Anterior cingulate cortex (tissue), 58 donors: ENCODE data around the gene PPP2R2B.

Source experiments
- DNase-seq, 58 donors: peaks; one replicate each; lab custom pipeline; 2025; lab: John Stamatoyannopoulos, UW

PPP2R2B gene

DNA sequence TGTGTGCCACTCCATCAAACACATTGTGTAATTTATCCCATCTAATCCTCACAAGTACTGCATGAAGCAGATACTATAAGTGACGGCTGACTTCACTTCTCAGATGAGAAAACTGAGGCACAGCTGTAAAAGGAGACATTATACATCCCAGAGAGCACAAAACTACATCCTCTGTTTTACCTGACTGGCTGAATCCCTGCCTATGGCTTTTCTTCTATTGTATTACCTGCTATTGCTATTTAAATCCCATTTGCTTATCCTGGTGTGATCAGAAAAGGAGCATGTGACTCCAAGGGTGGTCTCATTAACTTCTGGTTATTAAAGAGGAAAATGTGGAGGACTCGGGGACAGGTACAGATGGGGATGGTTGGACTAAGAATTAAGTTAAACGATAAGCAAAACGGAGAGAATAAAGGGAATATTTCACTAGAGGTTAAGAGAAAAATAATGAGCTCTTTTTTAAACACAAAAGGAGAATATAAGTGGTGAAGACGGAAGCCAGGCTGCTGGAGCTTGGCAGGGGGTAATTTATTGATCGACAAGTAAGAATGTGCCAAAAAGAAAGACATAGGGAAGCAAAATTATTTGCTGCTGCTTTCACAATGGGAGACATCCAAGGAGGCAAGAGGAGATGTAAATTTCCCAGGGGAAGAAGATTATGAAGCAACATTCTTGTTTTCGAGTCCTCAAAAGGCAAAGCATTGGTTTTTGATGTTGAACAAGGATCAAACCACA lies 206.8 kb downstream of the PPP2R2B start:
- DNase-seq, result no peak

DNA sequence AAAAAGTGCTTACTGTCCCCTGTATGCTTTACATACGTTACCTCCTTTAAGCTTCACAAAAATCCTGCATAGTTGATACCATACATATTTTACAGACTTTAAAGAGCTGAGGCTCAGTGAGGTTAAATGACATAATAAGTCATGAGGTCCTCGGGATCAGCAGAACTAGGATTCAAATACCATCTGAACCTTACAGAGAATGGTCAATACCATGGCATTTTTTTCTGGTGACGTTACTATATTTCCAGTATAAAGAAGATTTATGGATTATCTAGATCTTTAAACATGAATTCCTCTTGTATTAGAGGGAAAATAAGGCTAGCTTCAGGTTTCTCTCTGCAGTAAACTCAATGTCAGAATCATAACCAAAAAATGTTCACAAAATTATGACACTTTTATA lies 208.9 kb downstream of the PPP2R2B start:
- DNase-seq, result no peak

DNA sequence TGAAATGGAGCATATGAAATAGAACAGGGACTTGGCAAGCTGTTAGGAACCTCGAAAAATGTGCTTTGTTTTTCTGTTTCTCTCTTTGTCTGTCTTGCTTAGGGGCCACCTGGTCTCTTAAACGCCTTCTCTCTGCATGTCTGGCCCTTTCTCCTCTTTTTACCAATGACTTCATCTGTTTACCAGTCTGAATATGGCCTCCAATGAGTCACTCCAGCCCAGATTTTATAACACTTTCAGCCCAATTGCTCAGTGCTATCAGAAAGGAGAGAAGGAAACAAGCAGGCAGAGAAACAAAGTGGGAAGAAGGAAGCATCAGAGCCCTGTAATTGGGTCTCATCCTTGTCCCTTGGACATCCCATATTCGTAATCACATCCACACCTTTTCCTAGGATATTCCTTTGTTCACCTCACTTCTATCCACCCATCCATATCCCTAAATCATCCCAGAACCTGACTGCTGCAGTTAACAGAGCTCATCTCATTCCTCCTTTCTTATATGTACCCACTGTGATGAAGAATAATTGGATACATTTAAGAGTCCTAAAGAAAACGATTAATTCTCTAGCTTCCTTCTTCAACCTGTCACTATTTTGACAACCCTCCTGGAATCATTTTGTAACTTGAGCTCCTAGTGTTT lies 210.8 kb downstream of the PPP2R2B start:
- peak in 24 of 58 donors; percentile 4 to 79 (median 18) for DNase-seq

DNA sequence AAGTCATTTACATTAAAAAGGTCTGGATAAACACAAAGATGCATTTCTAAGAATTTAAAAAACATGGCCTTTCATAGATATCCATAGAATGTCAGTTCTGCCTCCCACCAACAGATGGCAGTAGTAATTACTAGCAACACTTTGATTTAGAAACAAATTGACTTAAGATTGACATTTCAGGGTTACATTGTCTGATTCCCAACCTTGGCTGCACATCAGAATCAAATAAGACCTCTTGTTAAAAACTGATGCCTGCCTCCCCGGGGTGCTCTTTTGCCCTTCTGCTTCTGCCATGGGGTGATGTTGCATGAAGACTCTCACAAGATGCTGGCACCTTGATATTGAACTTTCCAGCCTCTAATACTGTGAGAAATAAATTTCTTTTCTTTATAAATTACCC lies 216.3 kb downstream of the PPP2R2B start:
- no peak for DNase-seq

DNA sequence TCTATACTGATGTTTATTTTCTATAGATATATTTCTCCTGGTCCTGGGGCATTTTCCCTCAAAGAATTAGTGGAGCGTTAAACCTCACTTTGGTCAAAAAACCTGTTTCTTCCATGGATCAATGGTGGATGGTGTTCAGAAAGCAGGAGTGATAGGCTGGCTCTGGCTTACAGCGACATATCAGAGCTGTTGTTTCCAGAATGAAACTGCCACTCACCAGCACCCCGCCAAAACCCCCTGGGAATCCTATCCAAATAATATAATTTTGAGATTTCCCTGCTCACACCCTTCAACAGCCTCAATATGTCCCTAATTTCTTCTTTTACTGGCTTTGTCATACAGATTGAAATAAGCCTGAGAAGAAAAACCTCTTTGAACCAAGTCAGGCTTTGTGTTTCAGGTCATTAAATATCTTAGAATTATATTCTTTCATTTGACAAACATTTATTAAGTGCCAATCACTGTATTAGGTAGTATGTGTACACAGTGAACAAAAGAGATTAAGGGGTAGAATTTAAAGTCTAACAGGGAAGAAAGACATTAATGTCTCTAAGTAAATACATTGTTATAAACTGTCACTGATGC lies 218.1 kb downstream of the PPP2R2B start:
- no peak for DNase-seq

DNA sequence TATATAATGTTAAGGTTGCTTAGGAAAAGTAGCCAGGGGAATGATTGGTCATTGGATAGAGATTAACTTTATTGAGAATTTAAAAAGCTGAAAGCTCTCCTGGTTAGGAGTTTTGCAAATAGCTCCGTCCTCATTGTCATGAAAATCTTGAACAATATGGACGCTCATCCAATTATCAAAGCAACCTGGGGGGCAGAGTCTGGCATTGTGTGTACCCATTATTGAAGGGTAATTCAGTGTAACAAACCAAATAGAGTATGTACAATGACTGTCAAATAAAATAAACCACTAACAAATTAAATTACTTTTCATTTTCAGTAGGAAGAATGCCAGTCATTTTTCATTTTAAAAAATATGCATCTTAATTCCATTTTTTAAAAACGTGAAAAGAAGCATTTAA lies 218.6 kb downstream of the PPP2R2B start:
- no peak for DNase-seq

DNA sequence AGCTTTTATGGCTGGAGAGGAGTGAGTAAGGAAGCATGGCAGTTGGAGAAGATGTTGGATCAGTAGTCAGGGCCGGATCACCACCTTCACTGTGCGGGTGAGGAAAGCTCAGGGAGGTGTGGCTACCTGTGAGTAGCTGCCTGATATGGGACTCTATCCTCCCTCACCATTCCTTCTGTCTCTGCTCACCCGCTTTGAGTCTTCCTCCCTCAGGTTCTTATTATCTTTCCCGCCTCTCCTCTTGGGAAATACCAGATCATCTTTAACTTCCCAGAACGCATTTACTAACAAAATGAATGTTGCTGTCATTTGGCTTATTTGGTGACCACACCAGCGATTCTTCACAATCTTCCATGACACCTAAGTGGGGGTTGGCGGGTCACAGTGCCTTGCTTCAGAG lies 221.9 kb downstream of the PPP2R2B start:
- DNase-seq, result no peak

DNA sequence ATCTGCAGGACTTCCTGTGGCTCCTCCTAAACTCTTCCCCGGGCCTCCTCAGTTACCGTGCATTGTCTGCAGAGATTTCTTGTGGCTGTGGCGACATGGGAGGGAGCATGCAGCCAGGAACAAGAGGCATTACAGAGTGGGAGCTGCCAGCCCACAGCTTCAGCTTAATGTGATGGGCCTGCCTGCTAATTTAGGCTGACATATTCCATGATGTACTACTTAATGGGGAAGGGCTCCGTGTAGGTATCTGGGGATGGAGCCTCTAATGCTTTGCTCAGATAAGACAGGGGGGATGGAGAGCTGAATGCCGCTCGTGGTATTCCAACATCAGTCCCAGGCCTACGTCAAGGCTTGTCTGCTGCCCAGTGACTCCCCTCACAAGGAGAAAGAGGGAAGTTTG lies 225.0 kb downstream of the PPP2R2B start:
- no peak for DNase-seq

DNA sequence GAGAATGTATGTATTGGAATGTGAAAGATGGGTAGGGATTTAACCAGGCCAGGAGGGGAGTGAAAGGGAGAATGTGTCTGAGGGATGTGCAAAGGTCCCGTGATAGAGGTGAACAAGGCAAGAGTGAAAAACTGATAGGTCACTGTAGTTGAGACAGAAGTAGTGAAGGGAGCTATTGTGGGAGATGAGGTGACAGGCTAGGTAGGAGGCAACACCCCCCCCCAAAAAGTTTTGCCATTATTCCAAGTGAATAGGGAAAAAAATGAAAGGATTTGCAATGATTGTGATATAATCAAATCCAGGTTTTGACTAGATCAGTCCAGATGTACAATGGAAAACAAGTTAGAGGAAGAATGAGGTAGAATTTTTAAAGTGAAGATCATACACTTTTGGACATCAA lies 226.0 kb downstream of the PPP2R2B start:
- no peak for DNase-seq

DNA sequence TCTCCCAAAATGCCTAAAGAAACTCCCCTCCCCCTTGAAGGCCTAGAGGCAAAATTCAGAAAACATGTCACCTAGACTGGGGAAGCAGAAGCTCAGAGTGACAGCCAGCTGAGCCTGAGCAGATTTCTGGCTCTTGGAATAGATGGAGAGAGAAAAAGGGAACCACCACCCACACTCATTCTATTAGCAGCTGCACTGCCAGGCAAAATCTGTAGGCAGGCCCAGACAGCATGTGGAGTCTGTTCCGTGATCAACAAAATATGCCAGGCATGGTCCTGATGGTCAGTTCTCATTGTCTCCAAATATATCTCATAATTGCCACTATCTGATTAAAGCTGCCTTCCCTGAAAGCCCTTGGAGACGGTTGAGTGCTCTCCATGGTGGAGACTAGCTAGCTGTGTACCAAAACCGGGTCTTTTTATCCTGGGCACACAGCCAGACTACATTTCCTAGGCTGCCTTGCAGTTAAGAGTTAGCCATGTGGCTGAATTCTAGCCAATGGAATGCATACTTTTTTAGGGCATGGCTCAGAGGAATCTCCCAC lies 230.8 kb downstream of the PPP2R2B start:
- DNase-seq, result peak in 43 of 58 donors; percentile 8 to 79 (median 44)

DNA sequence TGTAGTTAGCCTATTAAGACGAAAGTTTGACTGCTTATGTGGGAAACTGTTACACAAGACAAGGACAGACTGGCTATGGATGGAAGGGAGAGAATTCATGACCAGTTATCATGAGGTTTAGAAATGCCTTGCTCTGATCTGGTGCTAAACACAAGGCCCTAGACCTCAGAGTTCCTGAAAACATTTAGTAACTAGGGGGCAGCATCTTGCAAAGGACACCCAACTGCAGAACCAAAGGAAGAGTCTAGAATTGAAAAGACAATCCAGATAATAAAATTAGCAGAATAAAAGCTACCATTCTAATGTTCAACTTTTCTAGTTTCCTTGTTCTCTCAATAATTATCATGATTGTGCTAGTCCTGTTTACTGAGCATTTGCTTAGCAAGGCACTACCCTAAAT lies 232.1 kb downstream of the PPP2R2B start:
- DNase-seq, result no peak

DNA sequence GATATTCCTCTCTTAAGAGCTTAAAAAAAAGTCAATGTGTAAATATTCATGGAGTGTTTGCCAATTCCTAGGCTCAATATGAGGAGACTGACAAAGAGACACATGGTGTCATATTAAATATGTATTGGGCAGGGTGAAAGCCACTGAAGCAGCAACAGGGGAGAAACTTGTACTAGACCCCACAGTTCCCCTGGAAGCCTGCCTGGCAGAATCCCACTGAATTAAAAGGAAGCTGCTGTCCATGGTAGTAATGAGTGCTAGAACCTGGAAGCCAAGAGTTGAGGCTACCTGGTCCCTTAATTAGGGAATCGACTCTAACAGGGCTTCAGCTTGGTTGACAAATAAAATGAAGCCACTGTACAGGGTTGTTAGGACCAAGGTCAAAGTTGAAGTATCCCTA lies 233.2 kb downstream of the PPP2R2B start:
- no peak for DNase-seq

DNA sequence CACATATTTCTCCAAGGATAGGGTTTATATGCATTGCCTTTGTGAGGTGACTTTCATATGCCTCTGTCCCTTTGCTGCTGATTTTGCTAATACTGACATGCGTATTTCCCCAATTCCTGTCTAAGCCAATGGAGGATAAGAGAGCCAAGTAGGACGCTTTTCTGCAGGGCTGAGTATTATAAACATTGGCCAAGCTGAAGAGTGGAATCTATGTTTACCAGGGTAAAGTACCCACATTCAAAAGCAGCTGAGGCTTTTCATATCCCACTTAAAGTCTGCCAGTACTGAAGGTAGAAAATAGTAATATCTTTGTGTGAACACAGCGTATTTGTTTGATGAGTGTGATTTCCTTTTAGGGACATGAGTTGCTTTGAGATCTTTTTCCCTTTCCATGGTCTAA lies 233.7 kb downstream of the PPP2R2B start:
- DNase-seq, result no peak

DNA sequence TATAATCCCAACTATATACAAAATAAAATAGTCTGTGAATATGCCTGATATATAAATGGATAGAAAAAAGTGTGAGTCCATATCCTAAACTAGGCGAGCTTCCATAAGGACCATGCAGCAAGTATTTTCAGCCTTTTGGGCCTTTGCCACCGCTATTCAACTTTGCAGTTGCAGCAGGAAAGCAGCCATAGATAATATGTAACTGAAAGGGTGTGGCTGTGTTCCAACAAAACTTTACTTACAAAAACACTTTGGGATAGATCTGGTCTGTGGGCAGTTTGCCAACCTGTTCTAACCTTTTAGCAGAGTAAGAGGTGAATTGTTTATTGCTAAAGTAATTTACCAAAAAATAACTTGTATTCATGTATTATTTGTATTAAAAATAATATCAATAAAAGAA lies 234.8 kb downstream of the PPP2R2B start:
- DNase-seq, result peak in 1 of 58 donors; percentile 9

DNA sequence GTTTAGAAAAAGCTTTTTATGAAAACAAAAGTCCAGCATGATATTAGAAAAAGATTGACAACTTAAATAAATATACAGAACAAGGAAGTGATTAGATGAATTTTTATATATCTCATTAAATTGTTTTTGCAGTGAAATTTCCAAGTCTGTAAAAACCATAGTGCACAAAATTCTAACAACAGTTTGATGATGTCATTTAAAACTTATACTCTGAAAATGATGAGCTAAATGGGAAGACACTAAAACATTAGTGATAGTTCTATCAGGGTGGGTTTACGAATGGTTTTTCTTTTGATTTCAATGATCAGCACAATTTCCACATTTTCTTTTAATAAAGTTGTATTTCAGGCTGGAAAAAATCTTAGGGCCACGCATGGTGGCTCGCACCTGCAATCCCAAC lies 236.1 kb downstream of the PPP2R2B start:
- no peak for DNase-seq

DNA sequence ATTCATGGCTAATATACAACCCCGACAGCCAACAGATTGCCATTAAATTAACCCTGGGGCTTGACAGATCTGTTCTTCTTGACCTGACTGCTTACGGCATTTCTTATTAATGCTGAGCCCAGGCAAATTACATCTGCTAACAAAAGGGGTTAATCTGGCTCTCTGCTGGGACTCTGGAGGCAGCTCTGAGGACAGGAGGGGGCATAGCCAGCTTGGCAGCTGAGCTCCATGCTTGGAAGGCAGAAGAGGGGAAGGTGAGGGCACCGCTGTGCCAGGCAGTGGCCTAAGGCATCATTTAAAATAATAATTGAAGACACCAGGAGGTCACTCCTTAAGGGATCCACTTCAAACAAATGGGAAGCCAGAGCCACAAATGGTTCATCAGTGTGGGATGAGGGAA lies 236.6 kb downstream of the PPP2R2B start:
- no peak for DNase-seq

DNA sequence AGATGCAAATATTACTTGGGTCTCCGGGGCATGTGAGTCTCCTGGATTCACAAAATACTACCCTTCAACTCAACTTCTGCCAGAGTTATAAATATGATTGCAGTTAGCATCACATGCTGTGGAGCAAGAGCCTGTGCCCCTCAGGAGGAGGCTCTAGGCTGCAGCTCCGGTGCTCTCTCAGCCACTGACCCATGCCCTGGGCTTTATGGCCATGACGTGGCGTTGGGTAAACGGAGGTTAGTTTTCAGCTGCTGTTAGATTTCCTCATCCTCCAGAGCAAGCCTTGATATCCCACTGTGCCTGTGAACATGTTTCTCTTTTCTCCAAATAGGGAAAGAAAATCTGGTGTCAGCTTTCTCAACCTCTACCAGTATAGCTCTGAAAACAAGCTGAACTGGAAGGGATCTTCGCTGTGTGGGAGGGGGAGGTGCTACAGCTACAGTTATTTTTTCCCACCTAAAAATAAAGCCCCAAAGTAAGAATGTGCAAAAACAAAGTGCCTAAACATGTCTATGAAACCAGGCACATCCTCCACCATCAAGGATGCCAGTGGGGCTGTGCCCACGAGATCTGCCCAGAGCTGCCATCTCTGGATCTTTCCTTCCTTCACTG lies 238.2 kb downstream of the PPP2R2B start:
- peak in 13 of 58 donors; percentile 3 to 64 (median 16) for DNase-seq

DNA sequence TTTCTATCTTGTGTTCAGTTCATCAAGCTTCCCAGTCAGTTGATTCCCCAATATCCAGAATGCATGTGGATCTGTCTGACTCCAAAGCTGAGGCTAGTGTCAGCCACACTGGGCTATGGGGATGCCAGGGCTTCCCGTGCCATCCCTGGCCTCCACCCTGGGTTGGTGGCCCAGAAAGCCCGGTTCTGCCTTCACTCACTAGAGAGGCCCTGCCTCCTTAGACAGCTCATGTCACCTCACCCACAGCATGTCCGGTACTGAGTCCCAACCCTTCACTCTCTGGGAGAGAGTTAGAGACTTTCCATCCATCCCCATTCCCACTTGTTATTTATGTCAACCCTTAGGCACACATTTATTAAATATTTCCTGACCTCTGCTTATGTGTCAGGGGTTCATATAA lies 243.1 kb downstream of the PPP2R2B start:
- no peak for DNase-seq

DNA sequence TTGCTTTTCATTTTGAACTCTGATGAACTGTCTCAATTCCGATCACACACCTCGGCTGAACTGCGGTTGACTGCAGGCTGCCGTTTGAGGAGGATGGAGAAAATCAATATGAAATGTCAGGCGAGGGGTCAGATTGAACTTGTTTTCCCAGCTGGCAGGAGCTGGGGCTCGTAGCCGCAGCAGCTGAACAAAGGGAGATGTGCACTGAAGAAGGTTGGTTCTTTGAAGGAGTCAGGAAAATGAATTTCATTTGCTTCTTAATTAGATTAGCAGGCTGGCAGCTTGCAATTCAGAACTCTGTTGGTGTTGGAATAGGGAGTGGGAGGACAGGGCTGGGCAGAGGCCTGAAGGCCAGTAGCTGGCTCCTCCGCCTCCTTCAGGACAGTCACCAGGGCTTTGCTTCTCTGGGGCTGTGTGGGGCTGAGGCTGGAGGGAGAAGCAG lies 245.2 kb downstream of the PPP2R2B start:
- DNase-seq, result no peak

DNA sequence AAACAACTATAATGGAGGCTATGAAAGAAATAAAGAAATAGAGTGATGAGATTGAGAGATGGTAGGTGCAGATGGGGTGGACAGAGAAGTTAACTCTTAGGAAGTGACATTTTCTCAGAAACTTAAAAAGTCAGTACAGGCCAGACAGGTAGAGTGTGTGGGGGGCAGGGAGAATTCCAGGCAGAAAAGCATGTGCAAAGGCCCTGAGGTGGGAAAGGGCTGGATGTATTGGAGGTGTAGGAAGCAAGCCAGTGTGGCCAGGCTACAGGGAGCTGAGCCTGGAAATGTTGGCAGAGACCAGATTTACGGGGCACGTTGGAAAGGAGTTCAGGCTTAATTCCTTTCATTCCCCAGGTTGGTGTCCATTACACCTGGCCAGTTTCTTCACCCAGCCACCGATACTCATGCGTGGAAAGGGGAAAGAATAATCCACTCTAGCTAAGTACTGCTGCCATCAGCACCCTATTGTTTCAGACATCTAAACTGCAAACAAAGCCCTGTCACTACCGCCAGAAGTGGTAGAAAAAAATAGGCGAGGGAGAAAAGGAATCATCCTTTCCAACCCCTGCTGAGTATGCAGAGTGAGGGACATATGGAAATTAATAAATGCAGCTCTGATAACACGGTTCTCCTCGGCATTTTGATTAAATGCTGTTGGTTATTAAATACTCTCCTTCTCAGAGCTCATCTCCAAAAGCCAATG lies 245.8 kb downstream of the PPP2R2B start:
- DNase-seq, result no peak

DNA sequence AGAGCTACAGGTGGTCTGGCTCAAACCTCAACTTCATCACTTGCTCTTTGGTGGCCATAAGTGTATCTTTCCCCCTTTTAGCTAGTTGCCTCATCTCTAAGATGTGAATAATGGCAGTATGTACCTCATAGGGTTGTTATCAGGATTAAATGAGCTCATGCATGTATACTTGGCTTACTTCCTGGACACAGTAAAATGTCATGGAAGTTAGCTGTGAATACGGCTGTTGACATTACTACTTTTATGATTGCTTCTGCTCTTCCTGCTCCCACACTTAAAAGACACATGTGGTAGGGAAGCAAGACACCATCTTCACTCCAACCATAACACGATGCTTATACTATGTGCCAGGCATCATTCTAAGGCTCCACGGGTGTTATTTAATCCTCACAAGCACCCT lies 248.1 kb downstream of the PPP2R2B start:
- DNase-seq, result no peak
